ENCODE data around the gene C11orf16. TPM values are rescaled to one million over a fixed set of nuclear protein-coding genes. Genes with fewer than 3 reads are reported as not detected.
"Not testable (repeated sequence)": the region's sequence is repeated elsewhere in the genome, so short reads cannot be mapped to it uniquely, and the experiment has no call there.

Gene C11orf16
- total RNA-seq, 1 donor from 2014 or later: not detected

DNA sequence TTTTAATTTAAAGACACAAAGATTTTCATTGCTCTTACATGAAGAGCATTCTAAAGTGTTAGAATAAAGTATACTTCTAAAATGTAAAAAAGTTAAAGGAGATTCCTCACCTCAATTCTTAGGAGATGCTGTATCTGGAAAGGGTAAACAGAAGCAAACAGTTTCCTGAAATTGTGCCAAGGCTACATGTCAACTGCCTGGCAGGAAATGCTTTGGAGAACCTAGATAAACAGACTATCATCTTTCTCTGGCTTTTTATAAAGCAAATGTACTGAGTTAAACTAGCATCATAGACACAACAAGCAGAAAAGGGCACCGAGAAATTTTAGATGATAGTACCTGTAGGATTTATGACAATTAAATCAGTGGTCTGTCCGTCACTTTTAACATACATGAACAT lies 46.4 kb downstream of the C11orf16 start:
- TF ChIP-seq, protein P1, sequence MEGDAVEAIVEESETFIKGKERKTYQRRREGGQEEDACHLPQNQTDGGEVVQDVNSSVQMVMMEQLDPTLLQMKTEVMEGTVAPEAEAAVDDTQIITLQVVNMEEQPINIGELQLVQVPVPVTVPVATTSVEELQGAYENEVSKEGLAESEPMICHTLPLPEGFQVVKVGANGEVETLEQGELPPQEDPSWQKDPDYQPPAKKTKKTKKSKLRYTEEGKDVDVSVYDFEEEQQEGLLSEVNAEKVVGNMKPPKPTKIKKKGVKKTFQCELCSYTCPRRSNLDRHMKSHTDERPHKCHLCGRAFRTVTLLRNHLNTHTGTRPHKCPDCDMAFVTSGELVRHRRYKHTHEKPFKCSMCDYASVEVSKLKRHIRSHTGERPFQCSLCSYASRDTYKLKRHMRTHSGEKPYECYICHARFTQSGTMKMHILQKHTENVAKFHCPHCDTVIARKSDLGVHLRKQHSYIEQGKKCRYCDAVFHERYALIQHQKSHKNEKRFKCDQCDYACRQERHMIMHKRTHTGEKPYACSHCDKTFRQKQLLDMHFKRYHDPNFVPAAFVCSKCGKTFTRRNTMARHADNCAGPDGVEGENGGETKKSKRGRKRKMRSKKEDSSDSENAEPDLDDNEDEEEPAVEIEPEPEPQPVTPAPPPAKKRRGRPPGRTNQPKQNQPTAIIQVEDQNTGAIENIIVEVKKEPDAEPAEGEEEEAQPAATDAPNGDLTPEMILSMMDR (conservative IDR thresholded peaks at IDR 0.05; ENCODE audit: low read depth, low read length): no peak
- DNase-seq (ENCODE audit: low read depth): no peak
- H3K4me3 ChIP-seq (ENCODE audit: low read depth, low read length): no peak overlapping the region

DNA sequence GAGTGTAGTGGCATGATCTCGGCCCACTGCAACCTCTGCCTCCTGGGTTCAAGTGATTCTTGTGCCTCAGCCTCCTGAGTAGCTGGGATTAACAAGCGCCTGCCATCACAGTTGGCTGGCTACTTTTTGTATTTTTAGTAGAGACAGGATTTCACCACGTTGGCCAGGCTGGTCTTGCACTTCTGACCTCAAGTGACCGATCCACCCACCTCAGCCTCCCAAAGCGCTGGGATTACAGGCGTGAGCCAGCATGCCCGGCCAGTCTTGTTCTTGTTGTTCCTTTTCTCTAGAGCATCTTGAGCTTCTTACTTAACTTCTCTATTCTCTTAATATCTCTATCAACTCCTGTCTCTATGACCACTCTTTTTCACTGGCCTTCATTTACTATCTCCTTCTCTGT lies 51.2 kb downstream of the C11orf16 start:
- not testable (repeated sequence) for H3K4me3 ChIP-seq (ENCODE audit: low read depth, low read length); DNase-seq (ENCODE audit: low read depth)

DNA sequence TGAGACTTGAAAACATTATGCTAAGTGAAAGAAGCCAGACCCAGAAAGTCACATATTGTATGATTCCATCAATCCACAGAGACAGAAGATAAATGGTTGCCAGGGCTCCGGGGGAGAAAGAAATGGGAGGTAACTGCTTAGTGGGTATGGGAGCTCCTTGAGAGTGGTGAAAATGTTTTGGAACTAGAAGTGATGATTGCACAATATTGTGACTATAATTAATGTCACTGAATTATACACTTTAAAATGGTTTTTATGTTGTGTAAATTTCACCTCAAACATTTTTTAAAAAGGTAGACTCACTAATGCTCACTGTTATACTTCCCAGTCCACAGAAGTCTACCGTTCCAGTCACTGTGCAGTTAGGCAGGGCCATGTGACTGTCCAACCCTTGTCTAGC lies 54.0 kb downstream of the C11orf16 start:
- TF ChIP-seq, protein P1 (conservative IDR thresholded peaks at IDR 0.05; ENCODE audit: low read depth, low read length): no peak

DNA sequence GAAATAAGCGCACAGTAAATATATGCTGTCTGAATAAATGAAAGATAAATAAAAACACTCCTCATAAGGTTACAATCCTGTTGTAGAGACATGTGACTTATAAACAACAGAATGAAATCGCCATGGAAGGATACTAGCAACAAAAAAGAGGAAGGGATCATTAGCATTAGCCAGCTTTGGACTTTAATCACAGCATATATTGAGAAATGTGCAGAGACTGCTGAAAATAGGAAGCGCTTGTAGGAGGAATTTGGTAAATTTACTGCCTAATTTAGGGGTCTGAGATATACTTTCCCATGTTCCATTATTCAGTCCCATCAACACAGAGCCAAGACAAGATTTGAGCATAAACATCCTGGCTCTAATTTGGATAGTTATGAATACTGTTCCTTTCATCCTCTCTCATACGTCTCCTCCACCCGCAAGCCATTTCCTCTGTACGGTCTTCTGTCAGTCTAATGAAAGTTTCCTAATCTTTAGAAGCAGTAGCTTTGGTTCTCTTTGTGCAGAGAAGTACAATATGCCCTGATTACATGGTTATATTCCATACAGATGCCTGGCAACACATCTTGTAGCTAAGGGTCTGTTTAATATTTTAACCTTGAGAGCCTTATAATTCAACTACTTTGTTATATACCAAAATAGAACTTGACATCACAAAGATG lies 58.9 kb downstream of the C11orf16 start:
- H3K4me3 ChIP-seq (ENCODE audit: low read depth, low read length): no peak overlapping the region
- no peak for DNase-seq (ENCODE audit: low read depth)
- TF ChIP-seq, protein P1 (conservative IDR thresholded peaks at IDR 0.05; ENCODE audit: low read depth, low read length): no peak

More for the DNA sequence above, 54.0 kb downstream of the C11orf16 start:
- DNase-seq (ENCODE audit: low read depth): no peak
- no peak overlapping the region for H3K4me3 ChIP-seq (ENCODE audit: low read depth, low read length)

DNA sequence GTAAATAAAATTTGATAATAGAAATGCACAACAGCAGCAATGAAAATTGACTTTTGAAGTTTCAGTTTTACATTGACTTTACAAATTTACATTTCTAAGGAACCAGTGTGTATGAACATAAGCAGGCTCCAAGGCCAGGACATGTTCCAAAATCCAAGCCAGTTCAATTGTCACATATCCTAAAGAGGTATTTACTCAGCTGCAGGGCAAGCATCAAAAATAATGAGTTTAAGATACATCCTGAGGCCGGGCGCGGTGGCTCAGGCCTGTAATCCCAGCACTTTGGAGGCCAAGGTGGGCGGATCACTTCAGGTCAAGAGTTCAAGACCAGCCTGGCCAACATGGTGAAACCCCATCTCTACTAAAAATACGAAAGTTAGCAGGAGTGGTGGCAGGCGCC lies 60.8 kb downstream of the C11orf16 start:
- TF ChIP-seq, protein P1 (conservative IDR thresholded peaks at IDR 0.05; ENCODE audit: low read depth, low read length): no peak
- H3K4me3 ChIP-seq (ENCODE audit: low read depth, low read length): no peak overlapping the region

DNA sequence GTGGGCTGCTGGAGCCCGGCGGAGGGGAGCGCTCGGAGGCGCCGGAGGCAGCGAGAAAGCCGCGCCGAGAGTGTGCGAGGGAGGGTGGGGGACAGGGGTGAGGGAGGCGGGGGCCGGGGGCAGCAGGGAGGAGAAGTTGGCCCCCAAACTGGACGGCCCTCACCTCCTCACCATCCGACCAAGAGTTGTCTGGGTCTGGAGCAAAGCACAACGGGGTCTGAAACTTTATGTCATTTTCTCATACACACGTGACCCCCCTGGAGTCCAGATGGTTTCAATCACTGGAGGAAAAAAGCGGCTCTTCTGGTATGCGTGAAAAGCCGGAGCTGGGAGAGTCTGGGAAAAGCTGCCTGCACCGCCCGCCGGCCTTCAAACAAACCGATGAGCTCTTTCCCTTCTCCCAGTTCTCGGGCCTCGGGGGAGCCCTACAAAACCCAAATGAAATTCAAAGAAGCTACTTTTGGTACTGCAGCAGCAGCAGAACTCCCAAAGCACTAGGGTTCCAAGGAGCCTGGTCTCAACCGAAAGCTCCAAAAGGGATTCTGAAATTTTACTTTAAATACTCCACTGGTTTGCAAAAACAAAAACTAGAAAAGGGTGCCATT lies 61.5 kb downstream of the C11orf16 start:
- peak overlapping the region; percentile 89 for H3K4me3 ChIP-seq (ENCODE audit: low read depth, low read length)
- TF ChIP-seq, protein P1 (conservative IDR thresholded peaks at IDR 0.05; ENCODE audit: low read depth, low read length): no peak
- DNase-seq (ENCODE audit: low read depth): no peak

More for the DNA sequence above, 60.8 kb downstream of the C11orf16 start:
- DNase-seq (ENCODE audit: low read depth): no peak

DNA sequence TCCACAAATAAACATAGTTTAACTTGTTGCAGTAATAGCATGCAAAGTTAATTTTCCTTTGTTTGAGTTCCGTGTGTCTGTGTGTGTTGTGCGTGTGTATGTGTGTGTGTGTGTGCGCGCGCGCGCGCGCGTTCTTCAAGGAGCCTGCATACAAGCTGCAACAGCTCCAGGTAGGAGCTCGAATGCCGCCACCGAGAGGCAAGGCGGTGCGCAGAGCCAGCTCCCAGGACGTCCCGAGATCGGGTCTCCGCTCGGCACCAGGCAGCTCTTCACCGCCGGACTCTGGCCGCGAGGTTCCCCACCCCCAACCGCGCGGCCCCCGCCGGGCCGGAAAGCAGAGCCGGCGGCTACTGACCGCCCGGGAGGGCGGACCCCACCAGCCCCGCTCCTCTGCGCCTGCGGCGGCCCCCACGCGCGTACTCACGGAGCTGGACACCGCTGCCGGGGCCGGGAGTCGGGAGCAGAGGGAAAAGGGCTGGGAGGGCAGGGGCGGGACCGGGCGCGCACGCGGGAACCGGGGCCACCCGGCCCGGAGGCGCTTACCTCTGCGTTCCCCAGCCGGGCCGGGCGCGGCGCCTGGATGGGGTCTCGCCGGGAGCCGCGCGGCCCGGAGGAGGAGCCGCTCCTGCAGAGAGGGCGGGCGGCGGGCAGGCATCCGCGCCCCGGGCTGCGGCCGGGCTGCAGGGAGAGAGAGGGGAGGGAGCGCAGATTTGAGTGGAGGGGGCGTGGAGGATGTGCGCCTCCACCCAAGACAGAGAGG lies 62.2 kb downstream of the C11orf16 start:
- no peak for DNase-seq (ENCODE audit: low read depth)
- H3K4me3 ChIP-seq (ENCODE audit: low read depth, low read length): peak overlapping the region; percentile 89

More for the DNA sequence above, 62.2 kb downstream of the C11orf16 start:
- TF ChIP-seq, protein P1 (conservative IDR thresholded peaks at IDR 0.05; ENCODE audit: low read depth, low read length): no peak

Measured in epithelial cell of proximal tubule (primary cell).